Measurements from ENCODE around the gene CFL1.
"Not testable (repeated sequence)": the region's sequence is repeated elsewhere in the genome, so short reads cannot be mapped to it uniquely, and the experiment has no call there.

Gene CFL1

DNA sequence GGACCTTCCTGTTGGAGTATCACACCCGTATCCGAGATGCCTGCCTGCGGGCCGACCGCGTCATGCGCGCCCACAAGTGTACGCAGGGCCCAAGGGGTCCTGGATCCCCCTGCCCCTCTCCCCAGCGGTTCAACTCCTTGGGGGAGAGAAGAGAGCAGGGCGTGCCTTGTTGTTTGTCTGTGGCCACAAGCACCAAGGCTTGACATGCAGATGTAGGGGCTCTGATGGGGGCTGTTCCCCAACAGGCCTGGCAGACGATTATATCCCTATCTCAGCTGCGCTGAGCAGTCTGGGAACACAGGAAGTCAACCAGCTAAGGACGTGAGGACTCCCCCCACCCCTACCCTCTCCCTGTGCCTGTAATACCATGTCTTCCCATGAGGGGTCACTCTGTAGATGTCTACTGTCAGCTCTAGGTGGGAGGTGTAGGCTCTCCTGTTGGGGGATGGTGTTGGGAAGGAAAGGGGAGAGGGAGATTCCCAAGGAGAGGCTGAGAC lies 6.8 kb downstream of the CFL1 start:
- no peak overlapping the region for H3K4me3 ChIP-seq (ENCODE audit: low read depth, low read length)
- H3K9me3 ChIP-seq (ENCODE audit: control insufficient read depth, insufficient read depth, low read length), result peaks cover 3% of the 10 kb centered on the region
- H3K36me3 ChIP-seq (ENCODE audit: control insufficient read depth, insufficient read depth, low read length), result peaks cover 34% of the 10 kb centered on the region
- no peaks in the 10 kb centered on the region for H3K27me3 ChIP-seq (ENCODE audit: control insufficient read depth, insufficient read depth, low read length)
- no peak overlapping the region for H3K9ac ChIP-seq (ENCODE audit: low read depth, low read length)
- H3K4me1 ChIP-seq (ENCODE audit: control insufficient read depth, insufficient read depth, low read length), result peaks cover 1% of the 10 kb centered on the region

DNA sequence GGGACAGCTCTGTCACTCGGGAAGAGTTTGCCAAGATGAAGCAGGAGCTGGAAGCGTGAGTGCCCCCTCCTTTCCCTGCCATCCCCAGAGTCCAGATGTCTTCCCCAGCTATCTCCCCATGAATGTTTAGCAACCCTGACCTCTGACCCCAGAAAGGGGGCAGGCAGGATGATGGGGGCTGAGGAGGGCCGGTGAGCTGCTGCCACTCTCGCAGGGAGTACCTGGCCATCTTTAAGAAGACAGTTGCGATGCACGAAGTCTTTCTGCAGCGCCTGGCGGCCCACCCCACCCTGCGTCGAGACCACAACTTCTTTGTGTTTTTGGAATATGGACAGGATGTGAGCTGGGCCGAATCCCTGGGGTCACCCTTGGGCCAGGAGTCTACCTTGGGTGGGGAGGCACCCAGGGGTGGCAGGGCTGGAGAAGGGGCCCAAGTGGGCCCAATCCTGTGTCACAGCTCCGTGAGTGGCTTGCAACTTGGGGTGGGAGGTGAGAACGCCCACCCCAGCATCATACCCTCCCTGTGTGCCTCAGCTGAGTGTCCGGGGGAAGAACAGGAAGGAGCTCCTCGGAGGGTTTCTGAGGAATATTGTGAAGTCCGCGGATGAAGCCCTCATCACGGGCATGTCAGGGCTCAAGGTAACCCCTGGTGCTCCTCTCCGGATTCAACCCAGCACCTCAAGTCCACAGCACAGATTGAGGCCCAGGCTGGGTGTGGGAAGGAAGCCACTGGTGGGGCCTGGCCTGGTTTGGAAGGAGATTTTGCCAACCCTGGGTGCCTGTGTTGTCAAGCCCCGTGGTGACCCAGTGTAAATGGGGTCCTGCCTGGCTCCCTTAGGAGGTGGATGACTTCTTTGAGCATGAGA lies 7.5 kb downstream of the CFL1 start:
- H3K4me1 ChIP-seq (ENCODE audit: control insufficient read depth, insufficient read depth, low read length), result no peaks in the 10 kb centered on the region

DNA sequence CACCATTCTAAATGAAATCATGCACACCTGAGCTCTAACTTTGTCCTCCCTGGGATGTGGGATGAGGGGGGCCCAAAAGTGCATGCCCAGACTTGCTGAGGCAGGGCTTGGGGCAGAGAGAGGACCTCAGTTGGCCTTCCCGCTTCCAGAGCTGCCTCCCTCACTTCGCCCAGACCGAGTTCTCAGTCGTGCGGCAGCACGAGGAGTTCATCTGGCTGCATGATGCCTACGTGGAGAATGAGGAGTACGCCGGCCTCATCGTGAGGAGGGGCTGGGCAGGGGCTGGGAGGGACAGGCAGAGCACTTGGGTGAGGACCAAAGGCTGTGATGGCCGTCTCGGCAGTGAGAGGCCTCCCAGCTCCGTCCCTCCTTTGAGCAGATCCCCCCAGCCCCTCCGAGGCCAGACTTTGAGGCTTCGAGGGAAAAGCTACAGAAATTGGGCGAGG lies 8.2 kb downstream of the CFL1 start:
- peaks cover 3% of the 10 kb centered on the region for H3K9me3 ChIP-seq (ENCODE audit: control insufficient read depth, insufficient read depth, low read length)
- no peak overlapping the region for H3K9ac ChIP-seq (ENCODE audit: low read depth, low read length)
- H3K36me3 ChIP-seq (ENCODE audit: control insufficient read depth, insufficient read depth, low read length), result peaks cover 21% of the 10 kb centered on the region
- no peaks in the 10 kb centered on the region for H3K4me1 ChIP-seq (ENCODE audit: control insufficient read depth, insufficient read depth, low read length)
- H3K27me3 ChIP-seq (ENCODE audit: control insufficient read depth, insufficient read depth, low read length), result no peaks in the 10 kb centered on the region
- no peak overlapping the region for H3K4me3 ChIP-seq (ENCODE audit: low read depth, low read length)

More for the DNA sequence above, 7.5 kb downstream of the CFL1 start:
- Histone ChIP-seq H3K4me3 (ENCODE audit: low read depth, low read length) (no peak overlapping the region), H3K9me3 (ENCODE audit: control insufficient read depth, insufficient read depth, low read length) (peaks cover 3% of the 10 kb centered on the region), H3K9ac (ENCODE audit: low read depth, low read length) (no peak overlapping the region), H3K27me3 (ENCODE audit: control insufficient read depth, insufficient read depth, low read length) (no peaks in the 10 kb centered on the region), H3K36me3 (ENCODE audit: control insufficient read depth, insufficient read depth, low read length) (peaks cover 27% of the 10 kb centered on the region)

DNA sequence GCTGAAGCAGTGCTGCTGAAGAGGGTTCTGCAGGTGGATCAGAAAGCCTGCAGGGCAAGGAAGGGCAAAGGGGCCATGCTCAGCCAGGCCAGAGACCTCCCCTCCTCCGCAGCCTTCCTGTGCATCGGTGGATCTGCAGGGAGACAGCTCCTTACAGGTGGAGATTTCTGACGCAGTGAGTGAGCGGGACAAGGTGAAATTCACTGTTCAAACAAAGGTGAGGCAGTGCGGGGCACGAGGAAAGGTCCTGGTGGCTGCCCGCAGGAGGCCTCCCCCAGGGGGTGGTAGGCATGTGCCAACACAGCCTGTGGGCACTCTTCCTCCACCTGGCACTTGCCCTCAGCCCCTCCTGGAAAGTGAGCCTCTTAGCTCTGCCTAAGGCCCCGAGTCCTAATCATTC lies 8.6 kb downstream of the CFL1 start:
- Histone ChIP-seq H3K27me3 (ENCODE audit: control insufficient read depth, insufficient read depth, low read length) (no peaks in the 10 kb centered on the region), H3K9me3 (ENCODE audit: control insufficient read depth, insufficient read depth, low read length) (peaks cover 3% of the 10 kb centered on the region), H3K9ac (ENCODE audit: low read depth, low read length) (no peak overlapping the region), H3K4me3 (ENCODE audit: low read depth, low read length) (no peak overlapping the region), H3K36me3 (ENCODE audit: control insufficient read depth, insufficient read depth, low read length) (peaks cover 17% of the 10 kb centered on the region), H3K4me1 (ENCODE audit: control insufficient read depth, insufficient read depth, low read length) (no peaks in the 10 kb centered on the region)

DNA sequence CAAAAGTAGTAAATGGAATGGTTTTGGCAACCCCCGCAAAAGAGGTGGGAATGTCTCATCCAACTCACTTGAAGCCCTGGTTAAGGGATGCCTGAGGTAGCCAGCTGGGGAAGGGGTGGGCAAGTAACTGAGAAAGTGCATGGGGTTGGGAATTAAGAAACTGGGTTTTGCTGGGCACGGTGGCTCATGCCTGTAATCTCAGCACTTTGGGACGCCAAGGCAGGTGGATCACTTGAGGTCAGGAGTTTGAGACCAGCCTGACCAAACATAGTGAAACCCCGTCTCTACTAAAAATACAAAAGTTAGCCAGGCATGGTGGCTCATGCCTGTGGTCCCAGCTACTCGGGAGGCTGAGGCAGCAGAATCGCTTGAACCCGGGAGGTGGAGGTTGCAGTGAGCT lies 9.3 kb downstream of the CFL1 start:
- not testable (repeated sequence) for H3K9me3 ChIP-seq (ENCODE audit: control insufficient read depth, insufficient read depth, low read length); H3K4me3 ChIP-seq (ENCODE audit: low read depth, low read length); H3K4me1 ChIP-seq (ENCODE audit: control insufficient read depth, insufficient read depth, low read length); H3K36me3 ChIP-seq (ENCODE audit: control insufficient read depth, insufficient read depth, low read length); H3K27me3 ChIP-seq (ENCODE audit: control insufficient read depth, insufficient read depth, low read length); H3K9ac ChIP-seq (ENCODE audit: low read depth, low read length)

DNA sequence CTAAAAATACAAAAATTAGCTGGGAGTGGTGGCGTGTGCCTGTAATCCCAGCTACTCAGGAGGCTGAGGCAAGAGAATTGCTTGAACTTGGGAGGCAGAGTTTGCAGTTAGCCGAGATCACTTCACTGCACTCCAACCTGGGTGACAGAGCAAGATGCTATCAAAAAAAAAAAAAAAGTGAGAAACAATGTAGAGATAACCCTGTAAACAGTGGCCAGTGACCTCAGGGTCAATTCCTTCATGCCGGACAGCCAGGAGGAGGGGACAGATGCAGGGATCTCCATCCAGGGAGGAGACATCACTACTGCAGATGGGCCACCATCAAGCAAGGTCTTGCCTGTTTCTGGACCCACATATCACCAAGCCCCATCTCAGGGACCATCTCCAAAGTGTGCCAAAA lies 10.2 kb downstream of the CFL1 start:
- Histone ChIP-seq H3K4me3 (ENCODE audit: low read depth, low read length) (no peak overlapping the region), H3K4me1 (ENCODE audit: control insufficient read depth, insufficient read depth, low read length) (no peaks in the 10 kb centered on the region), H3K36me3 (ENCODE audit: control insufficient read depth, insufficient read depth, low read length) (peaks cover 3% of the 10 kb centered on the region), H3K9me3 (ENCODE audit: control insufficient read depth, insufficient read depth, low read length) (peaks cover 3% of the 10 kb centered on the region), H3K9ac (ENCODE audit: low read depth, low read length) (no peak overlapping the region), H3K27me3 (ENCODE audit: control insufficient read depth, insufficient read depth, low read length) (no peaks in the 10 kb centered on the region)

DNA sequence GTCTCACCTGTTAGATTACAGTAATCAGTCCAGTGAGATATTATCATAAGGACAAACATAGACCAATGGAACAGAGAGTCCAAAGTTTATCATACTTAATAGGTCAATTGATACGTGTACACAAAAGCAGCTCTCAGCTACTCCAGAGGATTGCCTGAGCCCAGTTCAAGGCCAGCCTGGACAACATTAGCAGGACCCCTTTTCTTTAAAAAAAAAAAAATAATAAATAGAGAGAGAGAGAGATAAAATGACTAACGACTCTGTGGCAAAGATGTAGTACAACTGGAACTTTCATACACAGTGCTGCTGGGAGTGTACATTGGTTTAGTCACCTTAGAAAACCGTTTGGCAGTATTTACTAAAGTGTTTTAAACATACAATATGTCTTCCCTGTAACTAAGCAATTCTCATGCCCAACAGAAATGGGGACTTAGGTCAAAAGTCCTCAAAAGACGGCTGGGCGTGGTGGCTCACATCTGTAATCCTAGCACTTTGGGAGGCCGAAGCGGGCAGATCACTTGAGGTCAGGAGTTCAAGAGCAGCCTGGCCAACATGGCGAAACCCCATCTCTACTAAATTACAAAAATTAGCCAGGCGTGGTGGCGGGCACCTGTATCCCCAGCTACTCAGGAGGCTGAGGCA lies 13.6 kb downstream of the CFL1 start:
- H3K4me1 ChIP-seq (ENCODE audit: control insufficient read depth, insufficient read depth, low read length), result no peaks in the 10 kb centered on the region
- H3K36me3 ChIP-seq (ENCODE audit: control insufficient read depth, insufficient read depth, low read length), result no peaks in the 10 kb centered on the region
- no peaks in the 10 kb centered on the region for H3K9me3 ChIP-seq (ENCODE audit: control insufficient read depth, insufficient read depth, low read length)
- H3K9ac ChIP-seq (ENCODE audit: low read depth, low read length), result no peak overlapping the region
- no peaks in the 10 kb centered on the region for H3K27me3 ChIP-seq (ENCODE audit: control insufficient read depth, insufficient read depth, low read length)
- no peak overlapping the region for H3K4me3 ChIP-seq (ENCODE audit: low read depth, low read length)

DNA sequence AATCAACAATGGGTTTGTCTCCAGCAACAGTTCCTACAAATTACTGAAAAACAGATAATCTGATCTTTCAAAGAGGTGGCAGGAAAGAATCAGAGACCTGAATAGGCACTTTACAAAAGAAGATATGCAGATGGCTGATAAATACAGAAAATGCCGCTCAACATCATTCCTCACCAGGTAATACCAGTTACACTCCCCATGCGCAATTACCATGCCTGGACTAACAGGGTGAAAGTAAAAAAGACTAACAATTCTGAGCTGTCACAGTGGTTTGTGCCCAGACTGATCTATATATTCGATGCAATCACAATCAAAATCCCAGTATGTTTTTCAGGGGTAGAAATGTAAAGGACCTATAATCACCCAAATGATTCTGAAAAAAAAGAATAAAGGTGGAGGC lies 14.2 kb downstream of the CFL1 start:
- H3K4me3 ChIP-seq (ENCODE audit: low read depth, low read length), result no peak overlapping the region
- no peaks in the 10 kb centered on the region for H3K9me3 ChIP-seq (ENCODE audit: control insufficient read depth, insufficient read depth, low read length)
- no peaks in the 10 kb centered on the region for H3K36me3 ChIP-seq (ENCODE audit: control insufficient read depth, insufficient read depth, low read length)
- no peak overlapping the region for H3K9ac ChIP-seq (ENCODE audit: low read depth, low read length)
- no peaks in the 10 kb centered on the region for H3K4me1 ChIP-seq (ENCODE audit: control insufficient read depth, insufficient read depth, low read length)
- H3K27me3 ChIP-seq (ENCODE audit: control insufficient read depth, insufficient read depth, low read length), result no peaks in the 10 kb centered on the region

DNA sequence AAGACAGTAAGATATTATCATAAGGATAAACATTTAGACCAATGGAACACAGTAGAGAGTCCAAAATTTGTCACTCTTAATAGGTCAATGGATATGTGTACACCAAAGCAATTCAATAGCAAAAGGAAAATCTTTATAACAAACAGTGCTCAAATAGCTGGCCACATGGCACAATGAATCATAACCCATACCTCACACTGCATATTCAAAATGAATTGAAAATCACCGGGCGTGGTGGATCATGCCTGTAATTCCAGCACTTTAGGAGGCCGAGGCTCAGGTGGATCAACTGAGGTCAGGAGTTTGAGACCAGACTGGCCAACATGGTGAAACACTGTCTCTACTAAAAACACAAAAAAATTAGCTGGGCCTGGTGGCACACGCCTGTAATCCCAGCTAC lies 15.8 kb downstream of the CFL1 start:
- no peaks in the 10 kb centered on the region for H3K4me1 ChIP-seq (ENCODE audit: control insufficient read depth, insufficient read depth, low read length)
- no peak overlapping the region for H3K4me3 ChIP-seq (ENCODE audit: low read depth, low read length)
- H3K27me3 ChIP-seq (ENCODE audit: control insufficient read depth, insufficient read depth, low read length), result no peaks in the 10 kb centered on the region
- H3K9ac ChIP-seq (ENCODE audit: low read depth, low read length), result no peak overlapping the region
- H3K9me3 ChIP-seq (ENCODE audit: control insufficient read depth, insufficient read depth, low read length), result no peaks in the 10 kb centered on the region
- no peaks in the 10 kb centered on the region for H3K36me3 ChIP-seq (ENCODE audit: control insufficient read depth, insufficient read depth, low read length)

DNA sequence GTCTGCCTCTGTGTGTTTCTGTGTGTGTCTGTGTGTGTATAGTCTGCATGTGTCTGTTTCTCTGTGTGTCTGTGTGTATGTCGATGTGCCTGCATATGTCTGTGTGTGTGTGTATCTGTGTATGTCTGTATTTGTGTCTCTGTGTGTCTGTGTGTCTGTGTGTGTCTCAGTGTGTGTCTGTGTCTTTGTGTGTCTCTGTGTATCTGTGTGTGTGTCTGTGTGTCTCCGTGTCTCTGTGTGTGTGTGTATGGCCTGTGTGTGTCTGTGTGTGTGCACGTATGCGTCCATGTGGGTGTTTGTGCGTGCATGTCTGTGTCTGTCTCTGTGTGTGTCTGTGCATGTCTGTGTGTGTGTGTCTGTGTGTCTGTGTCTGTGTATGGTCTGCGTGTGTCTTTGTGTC lies 23.8 kb downstream of the CFL1 start:
- no peaks in the 10 kb centered on the region for H3K36me3 ChIP-seq (ENCODE audit: control insufficient read depth, insufficient read depth, low read length)
- no peaks in the 10 kb centered on the region for H3K9me3 ChIP-seq (ENCODE audit: control insufficient read depth, insufficient read depth, low read length)
- peak overlapping the region; percentile 77 for H3K4me3 ChIP-seq (ENCODE audit: low read depth, low read length)
- peak overlapping the region; percentile 28 for H3K9ac ChIP-seq (ENCODE audit: low read depth, low read length)
- peaks cover 26% of the 10 kb centered on the region for H3K27me3 ChIP-seq (ENCODE audit: control insufficient read depth, insufficient read depth, low read length)
- H3K4me1 ChIP-seq (ENCODE audit: control insufficient read depth, insufficient read depth, low read length), result peaks cover 7% of the 10 kb centered on the region

DNA sequence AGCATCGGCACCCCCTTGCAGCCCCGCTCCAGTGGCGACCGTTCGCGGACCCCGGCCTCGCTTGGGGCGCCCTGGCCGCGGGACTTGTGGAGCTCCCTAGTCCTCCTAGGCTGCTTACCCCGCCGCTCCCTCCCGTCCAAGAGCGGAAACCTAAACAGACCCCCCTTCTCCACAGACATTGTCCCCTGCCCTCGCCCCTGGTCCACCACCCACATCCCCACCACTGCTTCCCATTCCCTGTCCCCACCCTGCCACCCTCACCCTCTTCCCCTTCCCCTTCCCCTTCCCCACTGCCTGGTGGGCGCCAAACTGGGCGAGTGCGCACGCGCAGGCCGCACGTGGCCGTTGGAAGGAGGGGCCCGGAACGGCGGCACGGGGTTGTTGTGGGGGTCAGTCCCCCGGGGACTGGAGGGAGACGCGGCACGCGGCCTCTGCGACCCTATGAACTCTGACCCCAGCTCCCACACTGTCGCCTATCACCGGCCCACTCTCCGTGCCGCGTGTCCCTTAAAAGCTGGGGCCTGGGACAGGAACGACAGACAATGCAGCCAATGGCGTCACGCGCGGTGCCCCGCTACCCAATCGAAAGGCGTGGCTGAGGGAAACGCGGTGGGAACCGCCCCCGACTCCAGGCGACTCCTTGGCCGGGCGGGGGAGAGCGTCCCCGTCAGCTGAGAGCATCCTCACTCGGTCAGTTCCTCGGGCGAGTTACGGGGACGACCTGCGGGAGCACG lies 24.5 kb downstream of the CFL1 start, which contains the start of gene SNX32:
TSS of gene SNX32 (plus strand) at position 667 of the 734 bp plus-strand sequence. CDS start 103 bp downstream, outside the sequence.
- H3K4me3 ChIP-seq (ENCODE audit: low read depth, low read length), result peak within 1 kb of the TSS; percentile 77
- H3K36me3 ChIP-seq (ENCODE audit: control insufficient read depth, insufficient read depth, low read length), result no peaks in the 10 kb centered on the region
- H3K4me1 ChIP-seq (ENCODE audit: control insufficient read depth, insufficient read depth, low read length), result peaks cover 8% of the 10 kb centered on the region
- H3K27me3 ChIP-seq (ENCODE audit: control insufficient read depth, insufficient read depth, low read length), result peaks cover 26% of the 10 kb centered on the region
- H3K9ac ChIP-seq (ENCODE audit: low read depth, low read length), result peak within 1 kb of the TSS; percentile 78
- no peaks in the 10 kb centered on the region for H3K9me3 ChIP-seq (ENCODE audit: control insufficient read depth, insufficient read depth, low read length)
